K562 (cell line): Measurements from ENCODE around the gene HMCN1.

Experiments used
- CTCF ChIP-seq, 3 experiments: IDR thresholded peaks in 2 of 3; conservative IDR thresholded peaks in 1 of 3; 2 replicates each; pipeline ENCODE4 v1.5.1; 2011 to 2012; ENCODE audit warnings: low read length in 3 of 3, mild to moderate bottlenecking in 3 of 3, control low read depth in 2 of 3, improper control_type of control experiment in 1 of 3, inconsistent platforms in 1 of 3, low read depth in 1 of 3, mixed read lengths in 1 of 3, moderate library complexity in 1 of 3; ENCODE audit not compliant: insufficient read depth in 2 of 3
- E2F4 ChIP-seq: sonication (generic); formaldehyde crosslinking; IDR thresholded peaks from 2 replicates; pipeline ENCODE4 v1.8.0; 2022; ENCODE audit warnings: mild to moderate bottlenecking, low read depth, missing genetic modification reagents
- EP300 ChIP-seq: IDR thresholded peaks from 2 replicates; pipeline ENCODE4 v1.6.1; 2012; ENCODE audit warnings: low read length, improper control_type of control experiment
- FOXJ2 ChIP-seq: fragments of 200-800 bp; sonication (Bioruptor generic); IDR thresholded peaks from 2 replicates; pipeline ENCODE4 v1.6.1; 2016; ENCODE audit warnings: missing genetic modification characterization, missing compliant biosample characterization
- HDAC6 ChIP-seq: IDR thresholded peaks from 2 replicates; pipeline ENCODE4 v1.6.1; 2012; ENCODE audit warnings: low read depth, mild to moderate bottlenecking, control low read depth, inconsistent platforms, low read length, moderate library complexity
- MXI1 ChIP-seq: IDR thresholded peaks from 2 replicates; pipeline ENCODE4 v1.6.1; 2011; ENCODE audit warnings: low read depth, mild to moderate bottlenecking, improper control_type of control experiment, low read length
- NRF1 ChIP-seq, 2 experiments: fragments of 450-650 bp; IDR thresholded peaks in 1 of 2; conservative IDR thresholded peaks in 1 of 2; 2 replicates each; pipeline ENCODE4 v1.6.1; 2014; ENCODE audit warnings: mild to moderate bottlenecking in 2 of 2
- POLR2AphosphoS5 ChIP-seq: IDR thresholded peaks from 2 replicates; pipeline ENCODE4 v1.6.1; 2011; ENCODE audit warnings: mild to moderate bottlenecking, low read depth, low read length, moderate library complexity; ENCODE audit not compliant: control insufficient read depth, insufficient read depth
- ZFX ChIP-seq: sonication (generic); formaldehyde crosslinking; IDR thresholded peaks from 2 replicates; pipeline ENCODE4 v1.8.0; 2022; ENCODE audit warnings: mild to moderate bottlenecking, missing genetic modification reagents, moderate library complexity
- ZNF639 ChIP-seq, 2 experiments: fragments of 200-800 bp in 1 of 2; sonication (Bioruptor generic) in 1 of 2; sonication (generic) in 1 of 2; formaldehyde crosslinking in 1 of 2; IDR thresholded peaks in 1 of 2; conservative IDR thresholded peaks in 1 of 2; 2 replicates each; pipeline versions ENCODE4 v1.5.0 to v1.6.1; 2016 to 2020; ENCODE audit warnings: missing compliant biosample characterization in 1 of 2, missing genetic modification characterization in 1 of 2, missing genetic modification reagents in 1 of 2

- TF ChIP-seq HDAC6, result no peak
- no peak for TF ChIP-seq MXI1
- no peak for TF ChIP-seq CTCF (IDR thresholded peaks at IDR 0.05 in 2 of 3, conservative IDR thresholded peaks at IDR 0.05 in 1 of 3; ENCODE audit: insufficient read depth in 2 of 3, low read depth in 1 of 3, low read length in 3 of 3)
- no peak for TF ChIP-seq EP300
- no peak for TF ChIP-seq ZFX (CRISPR knock-in tag)
- no peak for TF ChIP-seq FOXJ2
- no peak for TF ChIP-seq E2F4
- no peak for TF ChIP-seq NRF1 (conservative IDR thresholded peaks at IDR 0.05 in 1 of 2, IDR thresholded peaks at IDR 0.05 in 1 of 2)
- TF ChIP-seq POLR2AphosphoS5, result no peak
- no peak for TF ChIP-seq ZNF639 (CRISPR knock-in tag; conservative IDR thresholded peaks at IDR 0.05 in 1 of 2, IDR thresholded peaks at IDR 0.05 in 1 of 2)
Observed at GRCh38 chr1:185916861-185917260, 182.7 kb downstream of the HMCN1 start.
